ENCODE measurements around the gene SLAMF6.

Gene SLAMF6

GRCh38 chr1:160546942-160547341, 23.9 kb upstream of the SLAMF6 start:
- Histone ChIP-seq H3K9ac (ENCODE audit: low read length in 5 of 5) (no peak overlapping the region), H3K36me3 (ENCODE audit: control insufficient read depth in 5 of 5, insufficient read depth in 5 of 5, low read length in 5 of 5) (peaks cover 0 to 22% (median 0%) of the 10 kb centered on the region in 5 donors), H3K9me3 (ENCODE audit: control insufficient read depth in 5 of 5, low read length in 5 of 5) (no peaks in the 10 kb centered on the region), H3K4me1 (ENCODE audit: control insufficient read depth in 5 of 5, insufficient read depth in 5 of 5, low read length in 5 of 5) (peaks cover 0 to 18% (median 0%) of the 10 kb centered on the region in 5 donors), H3K27me3 (ENCODE audit: control insufficient read depth in 5 of 5, insufficient read depth in 4 of 5, low read length in 5 of 5) (no peaks in the 10 kb centered on the region), H3K27ac (ENCODE audit: low read depth, low read length) (no peak overlapping the region), H3K4me3 (ENCODE audit: low read depth in 1 of 5, low read length in 5 of 5) (no peak overlapping the region)

GRCh38 chr1:160544647-160545046, 21.6 kb upstream of the SLAMF6 start:
- peaks cover 0 to 18% (median 0%) of the 10 kb centered on the region in 5 donors for H3K4me1 ChIP-seq (ENCODE audit: control insufficient read depth in 5 of 5, insufficient read depth in 5 of 5, low read length in 5 of 5)
- no peak overlapping the region for H3K27ac ChIP-seq (ENCODE audit: low read depth, low read length)
- peaks cover 0 to 13% (median 0%) of the 10 kb centered on the region in 5 donors for H3K36me3 ChIP-seq (ENCODE audit: control insufficient read depth in 5 of 5, insufficient read depth in 5 of 5, low read length in 5 of 5)
- H3K27me3 ChIP-seq (ENCODE audit: control insufficient read depth in 5 of 5, insufficient read depth in 4 of 5, low read length in 5 of 5) = no peaks in the 10 kb centered on the region
- no peak overlapping the region for H3K4me3 ChIP-seq (ENCODE audit: low read depth in 1 of 5, low read length in 5 of 5)
- no peak overlapping the region for H3K9ac ChIP-seq (ENCODE audit: low read length in 5 of 5)
- no peaks in the 10 kb centered on the region for H3K9me3 ChIP-seq (ENCODE audit: control insufficient read depth in 5 of 5, low read length in 5 of 5)

GRCh38 chr1:160542303-160542945, 19.4 kb upstream of the SLAMF6 start:
- Histone ChIP-seq H3K9me3 (ENCODE audit: control insufficient read depth in 5 of 5, low read length in 5 of 5) (no peaks in the 10 kb centered on the region), H3K9ac (ENCODE audit: low read length in 5 of 5) (no peak overlapping the region), H3K27me3 (ENCODE audit: control insufficient read depth in 5 of 5, insufficient read depth in 4 of 5, low read length in 5 of 5) (no peaks in the 10 kb centered on the region), H3K27ac (ENCODE audit: low read depth, low read length) (no peak overlapping the region), H3K4me1 (ENCODE audit: control insufficient read depth in 5 of 5, insufficient read depth in 5 of 5, low read length in 5 of 5) (peaks cover 0 to 10% (median 0%) of the 10 kb centered on the region in 5 donors), H3K4me3 (ENCODE audit: low read depth in 1 of 5, low read length in 5 of 5) (no peak overlapping the region), H3K36me3 (ENCODE audit: control insufficient read depth in 5 of 5, insufficient read depth in 5 of 5, low read length in 5 of 5) (peaks cover 0 to under 1% (median 0%) of the 10 kb centered on the region in 5 donors)

DNA sequence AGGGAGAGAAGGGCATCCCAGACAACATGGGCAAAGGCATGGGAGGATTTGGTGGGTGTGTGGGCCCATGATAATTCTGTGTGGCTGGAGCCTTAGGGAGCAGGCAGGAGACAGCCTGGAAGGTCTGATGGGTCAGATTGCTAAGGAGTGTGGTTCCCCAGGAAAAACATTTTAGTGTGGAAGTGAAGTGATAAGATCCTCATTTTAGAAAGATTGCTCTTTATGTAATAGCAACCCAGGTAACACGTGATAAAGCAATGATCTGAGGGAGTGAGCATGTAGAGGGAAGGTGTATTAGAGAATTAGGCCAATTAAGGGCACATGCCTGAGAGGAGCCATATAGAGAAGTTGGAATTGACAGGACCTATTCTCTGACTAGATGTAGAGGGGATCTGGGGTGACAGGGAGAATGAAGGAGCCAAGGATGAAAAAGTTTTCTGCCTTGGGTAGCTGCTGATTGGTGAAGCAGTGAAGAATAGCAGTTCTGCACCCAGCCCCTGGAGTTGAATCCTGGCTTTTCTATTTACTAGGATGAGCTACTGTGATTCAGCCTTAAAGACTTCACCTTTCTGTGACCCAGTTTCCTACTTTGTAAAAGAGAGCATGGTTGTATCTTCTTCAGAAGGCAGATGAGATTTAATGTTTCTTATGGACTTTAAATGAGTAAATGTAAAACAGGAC, 18.7 kb upstream of the SLAMF6 start:
- H3K4me1 ChIP-seq (ENCODE audit: control insufficient read depth in 5 of 5, insufficient read depth in 5 of 5, low read length in 5 of 5) = peaks cover 0 to 7% (median 0%) of the 10 kb centered on the region in 5 donors

DNA sequence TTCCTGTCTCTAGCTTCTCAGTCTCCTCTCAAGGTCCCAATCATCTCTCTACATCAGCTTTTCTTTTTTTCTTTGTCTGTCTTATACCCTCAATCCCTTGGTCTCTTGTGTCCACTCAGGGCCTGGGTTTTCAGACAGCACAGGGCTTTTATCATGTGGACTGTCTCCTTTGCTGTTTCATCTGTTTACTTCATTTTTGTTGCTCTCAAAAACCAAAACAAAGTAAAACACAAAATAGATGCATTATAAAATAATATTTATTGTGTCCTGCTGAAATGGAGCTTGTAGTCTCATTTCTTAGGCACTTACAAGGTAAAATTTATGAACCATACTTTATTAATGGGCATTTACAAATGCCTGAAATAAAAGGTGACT, 17.8 kb upstream of the SLAMF6 start:
- Histone ChIP-seq H3K27ac (ENCODE audit: low read depth, low read length) (no peak overlapping the region), H3K9me3 (ENCODE audit: control insufficient read depth in 5 of 5, low read length in 5 of 5) (peaks cover 0 to 3% (median 3%) of the 10 kb centered on the region in 5 donors), H3K27me3 (ENCODE audit: control insufficient read depth in 5 of 5, insufficient read depth in 4 of 5, low read length in 5 of 5) (no peaks in the 10 kb centered on the region), H3K36me3 (ENCODE audit: control insufficient read depth in 5 of 5, insufficient read depth in 5 of 5, low read length in 5 of 5) (no peaks in the 10 kb centered on the region), H3K4me1 (ENCODE audit: control insufficient read depth in 5 of 5, insufficient read depth in 5 of 5, low read length in 5 of 5) (no peaks in the 10 kb centered on the region), H3K4me3 (ENCODE audit: low read depth in 1 of 5, low read length in 5 of 5) (no peak overlapping the region), H3K9ac (ENCODE audit: low read length in 5 of 5) (no peak overlapping the region)

More for the DNA sequence above, 18.7 kb upstream of the SLAMF6 start:
- Histone ChIP-seq H3K27me3 (ENCODE audit: control insufficient read depth in 5 of 5, insufficient read depth in 4 of 5, low read length in 5 of 5) (no peaks in the 10 kb centered on the region), H3K36me3 (ENCODE audit: control insufficient read depth in 5 of 5, insufficient read depth in 5 of 5, low read length in 5 of 5) (no peaks in the 10 kb centered on the region), H3K9ac (ENCODE audit: low read length in 5 of 5) (no peak overlapping the region), H3K4me3 (ENCODE audit: low read depth in 1 of 5, low read length in 5 of 5) (no peak overlapping the region), H3K9me3 (ENCODE audit: control insufficient read depth in 5 of 5, low read length in 5 of 5) (peaks cover 0 to 3% (median 0%) of the 10 kb centered on the region in 5 donors), H3K27ac (ENCODE audit: low read depth, low read length) (no peak overlapping the region)

GRCh38 chr1:160539990-160540858, 17.2 kb upstream of the SLAMF6 start:
- H3K9ac ChIP-seq (ENCODE audit: low read length in 5 of 5) = no peak overlapping the region
- H3K9me3 ChIP-seq (ENCODE audit: control insufficient read depth in 5 of 5, low read length in 5 of 5) = peaks cover 0 to 7% (median 3%) of the 10 kb centered on the region in 5 donors
- no peaks in the 10 kb centered on the region for H3K27me3 ChIP-seq (ENCODE audit: control insufficient read depth in 5 of 5, insufficient read depth in 4 of 5, low read length in 5 of 5)
- no peaks in the 10 kb centered on the region for H3K36me3 ChIP-seq (ENCODE audit: control insufficient read depth in 5 of 5, insufficient read depth in 5 of 5, low read length in 5 of 5)
- no peak overlapping the region for H3K4me3 ChIP-seq (ENCODE audit: low read depth in 1 of 5, low read length in 5 of 5)
- no peak overlapping the region for H3K27ac ChIP-seq (ENCODE audit: low read depth, low read length)
- no peaks in the 10 kb centered on the region for H3K4me1 ChIP-seq (ENCODE audit: control insufficient read depth in 5 of 5, insufficient read depth in 5 of 5, low read length in 5 of 5)

- H3K4me3 ChIP-seq (ENCODE audit: low read depth in 1 of 5, low read length in 5 of 5) = no peak overlapping the region
- H3K4me1 ChIP-seq (ENCODE audit: control insufficient read depth in 5 of 5, insufficient read depth in 5 of 5, low read length in 5 of 5) = no peaks in the 10 kb centered on the region
- H3K27ac ChIP-seq (ENCODE audit: low read depth, low read length) = no peak overlapping the region
Measured at GRCh38 chr1:160539684-160539989, 16.6 kb upstream of the SLAMF6 start.

GRCh38 chr1:160538985-160539651, 16.1 kb upstream of the SLAMF6 start:
- Histone ChIP-seq H3K4me1 (ENCODE audit: control insufficient read depth in 5 of 5, insufficient read depth in 5 of 5, low read length in 5 of 5) (no peaks in the 10 kb centered on the region), H3K9ac (ENCODE audit: low read length in 5 of 5) (no peak overlapping the region), H3K27ac (ENCODE audit: low read depth, low read length) (no peak overlapping the region)

More at GRCh38 chr1:160539684-160539989, 16.6 kb upstream of the SLAMF6 start:
- H3K36me3 ChIP-seq (ENCODE audit: control insufficient read depth in 5 of 5, insufficient read depth in 5 of 5, low read length in 5 of 5) = no peaks in the 10 kb centered on the region
- H3K27me3 ChIP-seq (ENCODE audit: control insufficient read depth in 5 of 5, insufficient read depth in 4 of 5, low read length in 5 of 5) = no peaks in the 10 kb centered on the region
- H3K9me3 ChIP-seq (ENCODE audit: control insufficient read depth in 5 of 5, low read length in 5 of 5) = peaks cover 1 to 13% (median 3%) of the 10 kb centered on the region in 5 donors
- no peak overlapping the region for H3K9ac ChIP-seq (ENCODE audit: low read length in 5 of 5)

GRCh38 chr1:160537714-160538665, 14.9 kb upstream of the SLAMF6 start:
- Histone ChIP-seq H3K36me3 (ENCODE audit: control insufficient read depth in 5 of 5, insufficient read depth in 5 of 5, low read length in 5 of 5) (no peaks in the 10 kb centered on the region), H3K9ac (ENCODE audit: low read length in 5 of 5) (no peak overlapping the region), H3K27me3 (ENCODE audit: control insufficient read depth in 5 of 5, insufficient read depth in 4 of 5, low read length in 5 of 5) (no peaks in the 10 kb centered on the region), H3K4me3 (ENCODE audit: low read depth in 1 of 5, low read length in 5 of 5) (no peak overlapping the region), H3K4me1 (ENCODE audit: control insufficient read depth in 5 of 5, insufficient read depth in 5 of 5, low read length in 5 of 5) (no peaks in the 10 kb centered on the region), H3K9me3 (ENCODE audit: control insufficient read depth in 5 of 5, low read length in 5 of 5) (peaks cover 3 to 18% (median 3%) of the 10 kb centered on the region in 5 donors), H3K27ac (ENCODE audit: low read depth, low read length) (no peak overlapping the region)

More at GRCh38 chr1:160538985-160539651, 16.1 kb upstream of the SLAMF6 start:
- H3K36me3 ChIP-seq (ENCODE audit: control insufficient read depth in 5 of 5, insufficient read depth in 5 of 5, low read length in 5 of 5) = no peaks in the 10 kb centered on the region
- no peak overlapping the region for H3K4me3 ChIP-seq (ENCODE audit: low read depth in 1 of 5, low read length in 5 of 5)
- H3K27me3 ChIP-seq (ENCODE audit: control insufficient read depth in 5 of 5, insufficient read depth in 4 of 5, low read length in 5 of 5) = no peaks in the 10 kb centered on the region
- H3K9me3 ChIP-seq (ENCODE audit: control insufficient read depth in 5 of 5, low read length in 5 of 5) = peaks cover 3 to 14% (median 3%) of the 10 kb centered on the region in 5 donors

All from subcutaneous abdominal adipose tissue (tissue), 5 donors.